ENCODE measurements around the gene TEX36.
"Not testable (repeated sequence)": the region's sequence is repeated elsewhere in the genome, so short reads cannot be mapped to it uniquely, and the experiment has no call there.

The TEX36 gene, protein sequence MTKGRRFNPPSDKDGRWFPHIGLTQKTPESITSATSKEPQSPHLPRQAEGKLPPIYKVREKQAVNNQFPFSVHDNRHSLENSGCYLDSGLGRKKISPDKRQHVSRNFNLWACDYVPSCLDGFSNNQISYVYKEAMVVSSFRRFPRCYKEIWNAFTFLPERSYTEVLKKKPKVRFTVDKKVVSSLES

DNA sequence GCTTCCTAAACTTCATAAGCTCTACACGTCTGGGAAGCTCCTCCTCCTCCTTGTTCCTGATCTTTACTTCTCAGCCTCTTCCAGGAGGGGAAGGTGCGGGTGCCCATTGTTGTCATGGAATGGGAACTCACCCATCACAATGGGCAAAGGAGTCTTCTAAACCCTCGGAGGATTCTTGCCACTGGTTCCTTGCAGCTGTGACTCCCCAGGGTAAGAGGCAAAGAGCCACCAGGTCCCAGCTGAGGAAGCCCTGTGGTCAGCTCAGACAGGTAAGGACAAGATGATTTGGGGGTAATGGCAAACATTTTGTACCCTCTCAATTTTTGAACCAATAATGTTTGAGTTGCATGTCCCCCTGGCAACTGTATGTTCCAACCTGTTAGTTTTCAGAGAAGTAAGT, at the start of gene TEX36:
TSS of gene TEX36 (minus strand) at position 101 of the 400 bp plus-strand sequence. CDS start 174 bp downstream, outside the sequence.
- Mint-ChIP-seq H3K4me3 (no peak within 1 kb of the TSS), H3K36me3 (ENCODE audit: low read depth) (no peaks in the 10 kb centered on the region), H3K27me3 (peaks cover 10% of the 10 kb centered on the region), H3K4me1 (no peaks in the 10 kb centered on the region), H3K9me3 (peaks cover 6% of the 10 kb centered on the region), H3K27ac (no peak within 1 kb of the TSS)
- DNase-seq (no peak), ATAC-seq (no peak)

DNA sequence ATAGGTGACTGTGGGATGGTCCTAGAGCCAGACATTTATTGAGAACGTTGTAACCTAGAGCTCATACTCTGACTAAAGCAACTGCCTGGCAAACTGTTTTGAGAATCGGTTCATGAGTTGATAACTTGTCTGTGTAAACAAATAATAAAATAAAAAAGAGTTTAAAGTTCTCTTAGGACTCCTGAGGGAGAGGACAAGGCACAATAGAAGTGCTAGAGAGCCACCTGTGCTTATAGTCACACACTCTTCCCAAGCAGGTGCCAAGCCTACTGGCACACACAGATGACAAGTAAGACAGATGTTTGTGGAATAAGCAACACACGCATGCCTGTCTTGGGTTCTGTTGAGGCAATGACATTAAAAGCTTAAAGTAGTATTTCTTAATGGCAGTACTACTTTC, 44.5 kb upstream of the TEX36 start:
- Mint-ChIP-seq H3K36me3 (ENCODE audit: low read depth) (peaks cover 74% of the 10 kb centered on the region), H3K27ac (no peak overlapping the region), H3K4me3 (no peak overlapping the region), H3K27me3 (no peaks in the 10 kb centered on the region), H3K9me3 (no peaks in the 10 kb centered on the region), H3K4me1 (peaks cover 5% of the 10 kb centered on the region)
- ATAC-seq = no peak
- no peak for DNase-seq

DNA sequence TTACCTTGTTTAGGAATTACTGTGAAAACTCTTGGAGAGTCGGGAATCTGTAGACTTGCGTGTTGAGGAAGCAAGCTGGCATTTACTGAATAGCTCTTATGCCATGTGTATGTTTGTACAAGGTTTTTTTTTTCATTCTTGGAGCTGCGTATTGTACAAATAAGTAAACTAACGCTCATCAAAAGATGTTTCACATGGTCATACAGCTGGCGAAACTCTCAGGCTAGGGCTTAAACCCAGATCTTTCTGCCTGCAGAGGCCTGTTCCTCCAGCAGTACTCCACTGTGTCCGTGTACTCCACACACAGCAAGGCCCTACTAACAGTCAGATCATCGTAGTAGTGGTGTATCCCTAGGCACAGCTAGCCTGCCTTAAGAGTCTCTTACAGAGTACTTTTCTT, 44.0 kb upstream of the TEX36 start:
- Mint-ChIP-seq H3K4me1 (peaks cover 10% of the 10 kb centered on the region), H3K27me3 (no peaks in the 10 kb centered on the region), H3K27ac (no peak overlapping the region)

DNA sequence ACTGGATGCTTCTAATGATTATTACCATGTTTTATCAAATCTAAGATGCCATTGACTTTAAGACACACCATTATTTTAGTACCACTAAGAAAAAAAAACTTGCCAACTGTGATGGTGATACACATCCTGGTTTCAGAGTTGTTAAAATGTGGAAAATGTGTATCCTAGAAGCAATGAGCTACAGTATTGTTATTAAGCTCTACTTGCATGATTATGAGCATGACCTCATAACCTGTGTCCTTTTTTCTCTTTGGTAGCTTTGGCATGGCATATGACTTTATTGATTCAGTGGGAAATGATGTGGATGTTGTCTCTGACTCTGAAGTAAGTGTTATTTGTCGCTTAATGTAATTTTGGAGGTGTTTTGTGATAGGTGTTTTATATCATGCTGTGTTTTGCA, 39.8 kb upstream of the TEX36 start:
- H3K9me3 Mint-ChIP-seq = no peaks in the 10 kb centered on the region
- DNase-seq (no peak), ATAC-seq (no peak)
- no peak overlapping the region for H3K4me3 Mint-ChIP-seq
- no peak overlapping the region for H3K27ac Mint-ChIP-seq
- peaks cover 31% of the 10 kb centered on the region for H3K4me1 Mint-ChIP-seq
- H3K27me3 Mint-ChIP-seq = no peaks in the 10 kb centered on the region
- H3K36me3 Mint-ChIP-seq (ENCODE audit: low read depth) = peaks cover 54% of the 10 kb centered on the region

More for the DNA sequence above, 44.0 kb upstream of the TEX36 start:
- H3K4me3 Mint-ChIP-seq = no peak overlapping the region
- no peak for DNase-seq
- H3K9me3 Mint-ChIP-seq = no peaks in the 10 kb centered on the region
- ATAC-seq = no peak
- H3K36me3 Mint-ChIP-seq (ENCODE audit: low read depth) = peaks cover 72% of the 10 kb centered on the region

DNA sequence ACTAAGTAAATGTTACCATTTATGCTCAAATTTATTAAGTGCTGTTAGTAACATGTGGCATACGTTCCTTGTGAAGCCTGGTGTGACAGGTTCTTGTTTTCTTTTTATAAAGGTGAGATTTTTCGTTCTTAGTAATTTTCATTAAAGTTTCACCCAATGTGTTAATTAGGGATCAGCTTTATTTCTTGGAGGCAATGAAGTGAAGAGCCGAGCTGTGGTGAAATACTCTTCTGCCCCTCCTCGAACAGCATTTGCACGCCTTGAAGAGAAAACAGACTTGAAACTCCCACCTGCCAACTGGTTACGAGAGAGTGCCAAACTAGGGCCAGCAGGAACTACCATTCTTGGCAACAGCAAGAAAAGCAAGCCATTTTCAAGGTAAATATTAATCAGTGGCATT, 38.1 kb upstream of the TEX36 start:
- H3K4me1 Mint-ChIP-seq = peaks cover 31% of the 10 kb centered on the region
- no peak for DNase-seq
- H3K4me3 Mint-ChIP-seq = peak overlapping the region; percentile 96
- H3K36me3 Mint-ChIP-seq (ENCODE audit: low read depth) = peaks cover 45% of the 10 kb centered on the region
- no peaks in the 10 kb centered on the region for H3K9me3 Mint-ChIP-seq
- ATAC-seq = no peak
- H3K27ac Mint-ChIP-seq = peak overlapping the region; percentile 98
- H3K27me3 Mint-ChIP-seq = no peaks in the 10 kb centered on the region

DNA sequence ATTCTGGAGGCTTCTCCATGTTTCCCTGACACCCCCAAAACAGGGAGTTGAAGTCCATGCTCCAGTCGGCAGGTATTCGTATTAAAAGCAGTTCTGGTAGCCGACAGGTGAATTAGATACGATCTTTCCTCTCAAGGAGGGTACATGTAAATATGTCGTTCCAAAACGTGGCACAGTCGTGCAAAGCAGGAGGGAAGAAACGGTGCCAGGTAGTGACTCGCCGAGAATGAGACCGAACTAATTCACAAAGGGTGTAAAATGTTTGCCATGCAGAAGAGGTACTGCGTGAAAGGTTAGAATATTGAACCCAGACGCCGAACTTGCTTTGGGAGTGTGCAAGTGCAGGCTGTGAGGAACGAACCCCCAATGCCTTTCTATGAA, 37.0 kb upstream of the TEX36 start:
- peaks cover 31% of the 10 kb centered on the region for H3K4me1 Mint-ChIP-seq
- no peak for DNase-seq
- H3K36me3 Mint-ChIP-seq (ENCODE audit: low read depth) = peaks cover 37% of the 10 kb centered on the region
- no peaks in the 10 kb centered on the region for H3K27me3 Mint-ChIP-seq
- H3K9me3 Mint-ChIP-seq = no peaks in the 10 kb centered on the region
- no peak for ATAC-seq
- H3K27ac Mint-ChIP-seq = peak overlapping the region; percentile 98
- peak overlapping the region; percentile 96 for H3K4me3 Mint-ChIP-seq

DNA sequence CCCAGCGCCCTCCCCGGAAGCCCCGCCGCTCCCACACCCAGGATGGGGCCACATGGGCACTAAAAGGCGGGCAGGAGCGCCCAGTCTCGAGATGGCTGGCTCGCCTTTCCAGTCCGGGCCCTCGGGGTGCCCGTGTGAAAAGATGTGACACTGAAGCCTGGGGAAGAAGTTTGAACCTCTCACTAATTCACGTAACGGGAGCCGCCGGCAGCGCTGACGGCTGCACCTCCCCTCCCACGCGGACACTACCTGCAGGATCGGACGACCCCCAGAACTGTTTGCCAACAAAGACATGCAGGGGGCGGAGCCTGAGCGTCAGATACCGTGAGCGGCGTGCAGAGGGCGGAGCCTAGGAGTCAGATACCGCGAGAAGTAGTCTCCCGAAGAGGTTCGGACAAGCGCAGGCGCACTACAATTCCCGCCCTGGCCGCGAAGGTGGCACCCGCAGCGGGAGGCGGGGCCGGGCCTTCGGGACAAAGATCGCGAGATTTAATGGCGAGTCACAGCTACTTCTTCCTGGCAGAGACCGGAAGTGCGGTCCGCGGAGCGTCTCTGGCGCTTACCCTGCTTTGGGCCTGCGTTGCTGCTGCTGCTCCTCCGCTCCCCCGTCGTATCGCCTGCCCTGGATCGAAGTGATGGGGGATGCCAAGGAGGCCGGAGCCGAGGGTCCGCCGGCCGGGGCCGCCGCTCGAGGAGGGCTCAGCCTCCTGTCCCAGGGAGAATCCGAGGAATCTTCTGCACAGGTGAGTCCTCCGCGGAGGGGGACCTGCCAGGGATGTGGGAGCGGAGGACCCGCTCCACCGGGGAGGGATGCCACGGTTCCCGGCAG, 36.4 kb upstream of the TEX36 start, which contains the start of gene EDRF1:
TSS of gene EDRF1 (plus strand) at position 537 of the 829 bp plus-strand sequence. CDS start at position 636, 99 bp downstream.
- H3K4me1 Mint-ChIP-seq = peaks cover 31% of the 10 kb centered on the region
- DNase-seq (peak; percentile 98), ATAC-seq (peak; percentile 96)
- H3K27ac Mint-ChIP-seq = peak within 1 kb of the TSS; percentile 98
- peak within 1 kb of the TSS; percentile 96 for H3K4me3 Mint-ChIP-seq
- H3K27me3 Mint-ChIP-seq = no peaks in the 10 kb centered on the region
- peaks cover 31% of the 10 kb centered on the region for H3K36me3 Mint-ChIP-seq (ENCODE audit: low read depth)
- no peaks in the 10 kb centered on the region for H3K9me3 Mint-ChIP-seq

DNA sequence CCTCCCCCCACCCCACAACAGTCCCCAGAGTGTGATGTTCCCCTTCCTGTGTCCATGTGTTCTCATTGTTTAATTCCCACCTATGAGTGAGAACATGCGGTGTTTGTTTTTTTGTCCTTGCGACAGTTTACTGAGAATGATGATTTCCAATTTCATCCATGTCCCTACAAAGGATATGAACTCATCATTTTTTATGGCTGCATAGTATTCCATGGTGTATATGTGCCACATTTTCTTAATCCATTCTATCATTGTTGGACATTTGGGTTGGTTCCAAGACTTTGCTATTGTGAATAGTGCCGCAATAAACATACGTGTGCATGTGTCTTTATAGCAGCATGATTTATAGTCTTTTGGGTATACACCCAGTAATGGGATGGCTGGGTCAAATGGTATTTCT, 31.8 kb upstream of the TEX36 start:
- H3K27ac Mint-ChIP-seq; H3K36me3 Mint-ChIP-seq (ENCODE audit: low read depth); H3K4me1 Mint-ChIP-seq; H3K4me3 Mint-ChIP-seq; H3K27me3 Mint-ChIP-seq; ATAC-seq; DNase-seq: not testable (repeated sequence)
- H3K9me3 Mint-ChIP-seq = peaks cover 19% of the 10 kb centered on the region

DNA sequence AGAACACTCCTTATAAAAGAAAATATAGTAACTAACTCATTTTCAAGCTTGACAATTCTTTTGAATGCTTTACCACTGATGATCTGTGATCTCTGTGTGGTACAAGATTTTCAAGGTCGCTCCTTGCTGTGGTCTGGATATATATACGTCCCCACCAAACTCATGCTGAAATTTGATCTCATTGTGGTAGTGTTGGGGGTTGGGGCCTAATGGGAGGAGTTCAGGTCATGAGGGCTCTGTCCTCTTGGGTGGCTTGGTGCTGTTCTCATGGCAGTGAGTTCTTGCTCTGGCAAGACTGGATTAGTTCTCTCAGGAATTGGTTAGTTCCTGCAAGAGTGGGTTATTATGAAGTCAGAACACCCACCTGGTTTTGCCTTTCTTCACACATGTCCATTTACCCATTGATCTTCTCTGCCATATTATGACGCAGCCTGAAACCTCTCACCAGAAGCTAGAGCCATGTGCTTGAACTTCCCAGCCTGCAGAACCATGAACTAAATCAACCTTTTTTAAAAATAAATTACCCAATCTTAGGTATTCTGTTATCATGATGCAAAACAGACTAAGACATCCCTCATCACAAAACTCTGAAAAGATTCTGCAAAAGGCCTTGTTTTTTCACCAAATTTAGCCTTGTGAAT, 28.3 kb upstream of the TEX36 start:
- H3K9me3 Mint-ChIP-seq = peaks cover 21% of the 10 kb centered on the region
- H3K36me3 Mint-ChIP-seq (ENCODE audit: low read depth) = no peaks in the 10 kb centered on the region
- DNase-seq = no peak
- H3K27me3 Mint-ChIP-seq = no peaks in the 10 kb centered on the region
- H3K4me1 Mint-ChIP-seq = no peaks in the 10 kb centered on the region
- no peak overlapping the region for H3K27ac Mint-ChIP-seq
- no peak overlapping the region for H3K4me3 Mint-ChIP-seq
- no peak for ATAC-seq

DNA sequence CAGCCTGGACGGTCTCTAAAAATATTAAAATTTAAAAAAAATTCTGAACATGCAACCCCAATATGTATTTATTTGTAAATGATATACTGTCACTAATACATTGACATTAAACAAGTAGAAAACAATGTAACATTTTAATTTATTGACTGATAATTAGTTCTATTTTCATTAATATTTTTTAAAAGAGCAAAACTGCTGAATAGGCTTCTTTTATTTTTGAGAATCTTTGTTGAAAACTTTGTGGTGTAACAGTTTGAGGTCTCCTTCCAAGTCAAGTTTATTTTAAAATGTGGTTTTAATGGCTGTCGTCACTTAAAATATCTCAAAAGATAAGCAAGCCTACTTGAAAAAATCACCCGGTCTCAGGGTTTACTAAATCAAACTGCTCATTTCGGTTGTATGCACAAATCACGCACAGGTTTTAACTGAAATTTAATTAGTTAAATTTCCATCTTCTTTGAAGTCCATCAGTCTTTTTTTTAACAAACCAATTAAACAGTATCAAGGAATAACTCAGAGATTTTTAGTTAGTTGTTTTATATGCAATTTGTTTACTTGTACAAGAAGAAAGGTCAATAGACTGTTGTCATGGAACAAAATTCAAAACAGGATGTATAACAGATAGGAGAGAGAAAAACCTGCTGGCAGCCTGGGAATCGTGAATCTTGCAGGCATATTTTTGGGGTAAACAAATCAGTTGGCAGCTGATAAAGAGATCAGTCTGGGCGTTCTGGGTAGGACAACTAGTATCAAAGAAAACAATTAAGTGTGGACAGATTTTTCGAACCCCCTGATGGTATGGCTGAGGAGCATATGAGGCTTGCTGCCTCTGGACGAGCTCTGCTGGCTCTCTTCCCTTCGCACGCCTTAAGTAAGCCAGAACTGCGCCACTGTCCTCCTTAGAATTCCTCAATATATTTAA, 26.9 kb upstream of the TEX36 start:
- H3K27ac Mint-ChIP-seq = no peak overlapping the region
- DNase-seq = no peak
- H3K4me3 Mint-ChIP-seq = no peak overlapping the region
- no peaks in the 10 kb centered on the region for H3K27me3 Mint-ChIP-seq
- peaks cover 21% of the 10 kb centered on the region for H3K9me3 Mint-ChIP-seq
- ATAC-seq = no peak
- no peaks in the 10 kb centered on the region for H3K4me1 Mint-ChIP-seq
- H3K36me3 Mint-ChIP-seq (ENCODE audit: low read depth) = no peaks in the 10 kb centered on the region

DNA sequence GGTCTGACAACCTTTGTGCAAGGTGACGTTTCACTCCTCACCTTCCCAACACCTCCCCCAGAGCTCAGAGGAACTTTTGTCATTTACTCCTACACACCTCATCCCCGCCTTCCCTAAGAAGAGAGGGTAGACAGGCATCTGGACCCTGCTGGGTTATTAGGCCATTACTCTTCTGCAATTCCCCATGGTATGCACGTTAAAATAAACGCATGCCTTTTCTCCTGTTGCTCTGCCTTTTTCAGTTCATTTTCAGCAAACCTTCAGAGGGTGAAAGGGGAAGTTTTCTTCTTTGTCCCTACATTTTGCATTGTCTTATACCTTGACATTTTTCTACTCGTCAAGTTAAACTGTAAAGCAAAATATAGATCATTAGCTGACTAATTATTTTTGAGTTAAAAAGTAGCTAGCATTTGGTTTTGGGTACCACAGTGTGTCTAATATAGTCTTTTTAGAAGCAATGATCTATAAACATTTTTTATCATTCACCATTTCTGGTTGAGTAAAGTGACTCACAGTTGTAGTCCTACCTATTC, 26.1 kb upstream of the TEX36 start:
- Mint-ChIP-seq H3K4me1 (no peaks in the 10 kb centered on the region), H3K9me3 (peaks cover 21% of the 10 kb centered on the region), H3K36me3 (ENCODE audit: low read depth) (no peaks in the 10 kb centered on the region), H3K4me3 (no peak overlapping the region), H3K27ac (no peak overlapping the region), H3K27me3 (no peaks in the 10 kb centered on the region)
- ATAC-seq = no peak
- DNase-seq = no peak

DNA sequence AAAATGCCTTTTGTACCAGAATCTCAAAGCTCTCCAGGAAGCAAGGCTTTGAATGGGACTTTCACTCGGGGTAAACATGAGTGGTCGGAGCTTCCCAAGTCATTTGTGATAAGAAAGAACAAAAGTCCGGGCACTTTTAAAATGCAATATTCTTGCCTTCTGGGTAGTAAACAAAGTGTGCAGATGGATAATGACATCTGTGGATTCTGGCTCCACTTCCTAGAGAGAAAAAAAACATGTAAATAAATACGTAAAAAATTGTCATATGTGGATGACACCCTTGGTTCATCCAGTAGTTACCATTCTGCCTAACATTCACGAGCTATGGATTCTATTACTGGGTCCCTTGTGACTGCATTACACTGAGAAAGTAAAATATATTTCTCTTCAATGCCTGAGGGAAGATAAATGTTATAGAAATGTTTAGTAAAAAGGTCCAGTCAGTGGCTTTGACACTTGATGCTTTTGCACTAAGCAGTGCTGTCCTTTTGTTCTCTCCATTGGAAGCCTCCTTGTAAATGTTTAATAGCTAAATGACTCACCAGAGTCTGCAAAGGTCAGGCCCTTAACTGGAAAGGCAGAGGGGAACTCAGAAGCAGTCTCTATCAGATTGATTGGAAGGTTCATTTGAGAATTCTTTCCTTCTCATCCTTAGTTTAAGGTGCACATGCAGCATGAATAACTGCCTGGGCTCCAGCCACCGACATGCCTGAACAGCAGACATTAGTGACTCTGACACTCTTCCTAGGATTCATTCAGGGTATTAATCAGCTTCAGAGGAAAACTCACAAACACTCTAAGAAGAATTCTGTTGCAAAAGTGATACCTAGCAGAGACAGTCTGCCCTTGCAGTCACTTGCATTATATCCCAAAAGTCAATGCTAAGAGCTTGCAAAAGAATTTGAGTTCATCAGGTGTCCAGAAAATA, 24.8 kb upstream of the TEX36 start:
- Mint-ChIP-seq H3K27me3 (no peaks in the 10 kb centered on the region), H3K9me3 (peaks cover 16% of the 10 kb centered on the region), H3K27ac (no peak overlapping the region), H3K4me3 (no peak overlapping the region), H3K36me3 (ENCODE audit: low read depth) (no peaks in the 10 kb centered on the region), H3K4me1 (no peaks in the 10 kb centered on the region)
- DNase-seq (no peak), ATAC-seq (peak; percentile 59)

DNA sequence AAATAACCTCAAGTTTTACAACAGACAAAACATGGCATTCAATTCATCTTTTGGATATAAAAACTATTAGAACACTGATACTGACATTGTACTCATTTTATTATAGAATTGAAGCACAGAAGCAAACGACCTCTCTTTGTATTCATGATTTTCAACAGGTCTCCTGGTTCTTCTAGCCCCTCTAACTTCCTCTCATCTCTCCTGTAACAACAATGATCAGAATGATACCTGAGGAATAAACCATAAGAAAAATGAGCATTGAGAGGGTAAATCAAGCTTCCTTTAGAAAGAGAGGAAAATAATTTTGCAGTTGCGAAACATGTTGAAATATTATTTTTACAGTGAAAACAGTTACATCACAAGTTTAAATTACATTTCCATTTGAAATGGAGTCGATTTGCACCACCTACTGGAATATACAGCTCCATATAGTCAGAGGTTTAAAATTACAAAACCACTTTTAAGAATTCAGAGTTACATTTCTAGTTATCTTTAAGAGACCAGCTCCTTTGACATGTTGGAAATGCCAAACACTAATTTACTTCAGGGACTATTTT, 17.5 kb upstream of the TEX36 start:
- Mint-ChIP-seq H3K27ac (no peak overlapping the region), H3K4me3 (no peak overlapping the region)

More for the DNA sequence above, 17.5 kb upstream of the TEX36 start:
- Mint-ChIP-seq H3K9me3 (peaks cover 4% of the 10 kb centered on the region), H3K36me3 (ENCODE audit: low read depth) (no peaks in the 10 kb centered on the region), H3K27me3 (no peaks in the 10 kb centered on the region), H3K4me1 (no peaks in the 10 kb centered on the region)
- ATAC-seq (no peak), DNase-seq (no peak)

All from activated naive CD8-positive, alpha-beta T cell treated with anti-CD3 and anti-CD28 coated beads, Interleukin-2, amount 50 U/mL, for 24 hours (primary cell).